Stimulated activated CD8-positive, alpha-beta memory T cell treated with anti-CD3 and anti-CD28 coated beads, Interleukin-7, amount 100 ng/mL, for 48 hours (primary cell): ENCODE results near the gene LBR.
"Not testable (repeated sequence)": the region's sequence is repeated elsewhere in the genome, so short reads cannot be mapped to it uniquely, and the experiment has no call there.

Experiments used
- DNase-seq, 2 donors: peaks; one replicate each; pipeline ENCODE4 v3.0.0-alpha.2; 2020; ENCODE audit warnings: low read depth in 1 of 2; ENCODE audit errors: extremely low read depth in 1 of 2

The LBR gene

GRCh38 chr1:225427235-225428067, at the start of gene LBR:
Gene LBR (minus strand): TSS chr1:225428038. CDS start chr1:225424075, 3,963 bp downstream.
- DNase-seq = no peak

DNA sequence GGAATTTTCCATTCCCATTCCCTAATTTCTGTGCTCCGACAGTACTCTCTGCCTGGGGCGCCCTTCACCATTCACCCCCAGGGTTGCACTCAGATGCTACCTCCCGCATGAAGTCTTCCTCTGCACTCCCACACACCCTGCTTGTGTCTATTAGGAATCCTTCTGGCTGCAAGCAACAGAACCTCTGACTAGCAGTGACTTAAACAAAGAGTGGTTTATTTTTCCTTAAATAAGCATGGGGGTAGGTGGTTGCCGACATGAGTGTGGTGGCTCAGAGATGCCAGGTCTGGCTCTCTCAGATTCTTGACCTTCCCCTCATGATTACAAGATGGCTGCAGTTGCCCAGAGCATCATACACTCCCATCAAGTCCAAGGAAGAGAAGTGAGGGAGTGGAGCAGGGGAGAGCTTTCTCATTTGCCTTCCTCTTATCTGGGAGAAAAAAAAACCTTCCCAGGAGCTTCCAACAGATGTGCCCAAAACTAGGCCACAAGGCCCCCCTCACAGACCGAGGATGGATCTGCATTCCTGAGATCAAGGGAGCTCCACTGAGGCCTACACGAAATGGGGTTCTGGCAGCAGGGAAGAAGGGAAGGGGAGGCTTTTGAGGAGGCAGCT, 49.6 kb upstream of the LBR start:
- DNase-seq = no peak

GRCh38 chr1:225476538-225476988, 48.7 kb upstream of the LBR start:
- DNase-seq = no peak

GRCh38 chr1:225476100-225476511, 48.3 kb upstream of the LBR start:
- no peak for DNase-seq

DNA sequence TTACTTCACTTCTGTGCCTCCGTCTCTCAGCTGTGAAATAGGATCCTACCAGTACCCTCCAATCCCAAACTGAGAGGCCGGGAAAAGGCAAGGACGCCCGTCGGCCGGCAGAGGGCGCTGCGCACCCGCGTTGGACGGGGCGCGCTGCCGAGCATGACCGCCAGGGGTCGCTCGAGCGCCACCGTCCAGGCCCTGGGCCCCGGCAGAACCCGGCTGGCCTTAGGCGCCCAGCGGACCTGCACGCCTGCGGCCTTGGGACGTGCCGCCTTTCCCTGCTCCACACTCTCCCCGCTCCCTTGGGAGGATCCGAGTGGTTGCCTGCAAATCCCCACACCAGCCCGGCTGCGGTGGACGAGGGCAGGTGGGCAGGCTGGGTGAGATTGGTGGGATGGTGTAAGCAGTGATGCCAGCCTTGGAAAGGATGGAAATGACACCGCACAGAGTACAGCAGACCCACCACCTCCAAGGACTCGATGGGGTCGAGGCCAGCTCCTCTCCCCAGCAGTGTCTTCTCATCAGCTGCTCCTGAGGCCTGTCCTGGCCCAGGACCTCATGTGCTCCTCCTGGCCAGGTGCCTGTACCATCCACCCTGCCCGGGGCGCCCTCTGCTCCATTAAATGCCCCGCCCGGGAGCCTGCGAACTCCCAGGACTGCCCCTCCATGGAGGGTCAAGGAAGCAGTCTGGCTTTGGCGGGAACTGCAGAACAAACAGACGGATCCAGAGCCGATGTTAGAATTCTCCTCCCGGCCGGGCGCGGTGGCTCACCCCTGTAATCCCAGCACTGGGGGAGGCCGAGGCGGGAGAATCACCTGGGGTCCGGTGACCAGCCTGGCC, 47.4 kb upstream of the LBR start:
- peak in 1 of 2 donors; percentile 27 for DNase-seq

GRCh38 chr1:225474439-225474985, 46.7 kb upstream of the LBR start:
- DNase-seq = no peak

GRCh38 chr1:225473676-225474438, 46.0 kb upstream of the LBR start:
- not testable (repeated sequence) for DNase-seq

DNA sequence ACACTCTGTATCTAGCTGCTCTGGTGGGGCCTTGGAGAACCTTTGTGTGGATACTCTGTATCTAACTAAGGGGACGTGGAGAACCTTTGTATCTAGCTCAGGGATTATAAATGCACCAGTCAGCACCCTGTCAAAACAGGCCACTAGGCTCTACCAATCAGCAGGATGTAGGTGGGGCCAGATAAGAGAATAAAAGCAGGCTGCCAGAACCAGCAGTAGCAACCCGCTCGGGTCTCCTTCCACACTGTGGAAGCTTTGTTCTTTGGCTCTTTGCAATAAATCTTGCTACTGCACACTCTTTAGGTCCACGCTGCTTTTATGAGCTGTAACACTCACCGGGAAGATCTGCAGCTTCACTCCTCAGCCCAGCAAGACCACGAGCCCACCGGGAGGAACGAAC, 45.4 kb upstream of the LBR start:
- not testable (repeated sequence) for DNase-seq

GRCh38 chr1:225471453-225472301, 43.8 kb upstream of the LBR start:
- DNase-seq = no peak

- no peak for DNase-seq
Observed at GRCh38 chr1:225471109-225471452, 43.2 kb upstream of the LBR start.

- DNase-seq = no peak
Observed at GRCh38 chr1:225470211-225471108, 42.6 kb upstream of the LBR start.

DNA sequence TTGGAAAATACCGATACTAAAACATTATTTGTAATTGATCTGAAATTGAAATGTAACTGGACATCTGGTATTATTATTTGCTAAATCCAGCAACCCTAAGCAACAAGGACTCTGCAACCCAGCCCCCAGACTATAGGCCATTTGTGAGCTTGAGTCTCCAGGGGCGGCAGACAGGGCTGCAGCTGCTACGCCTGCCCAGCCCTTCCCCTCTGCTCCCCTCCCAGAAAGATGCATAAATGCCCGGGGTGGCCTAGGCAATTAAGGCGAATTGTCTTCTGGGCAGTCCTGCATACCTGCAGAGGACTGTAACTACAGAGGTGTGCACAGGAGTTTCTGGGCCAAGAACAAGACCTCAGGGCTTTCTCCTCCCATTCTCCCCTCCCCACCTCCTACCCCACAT, 41.2 kb upstream of the LBR start:
- DNase-seq = no peak

DNA sequence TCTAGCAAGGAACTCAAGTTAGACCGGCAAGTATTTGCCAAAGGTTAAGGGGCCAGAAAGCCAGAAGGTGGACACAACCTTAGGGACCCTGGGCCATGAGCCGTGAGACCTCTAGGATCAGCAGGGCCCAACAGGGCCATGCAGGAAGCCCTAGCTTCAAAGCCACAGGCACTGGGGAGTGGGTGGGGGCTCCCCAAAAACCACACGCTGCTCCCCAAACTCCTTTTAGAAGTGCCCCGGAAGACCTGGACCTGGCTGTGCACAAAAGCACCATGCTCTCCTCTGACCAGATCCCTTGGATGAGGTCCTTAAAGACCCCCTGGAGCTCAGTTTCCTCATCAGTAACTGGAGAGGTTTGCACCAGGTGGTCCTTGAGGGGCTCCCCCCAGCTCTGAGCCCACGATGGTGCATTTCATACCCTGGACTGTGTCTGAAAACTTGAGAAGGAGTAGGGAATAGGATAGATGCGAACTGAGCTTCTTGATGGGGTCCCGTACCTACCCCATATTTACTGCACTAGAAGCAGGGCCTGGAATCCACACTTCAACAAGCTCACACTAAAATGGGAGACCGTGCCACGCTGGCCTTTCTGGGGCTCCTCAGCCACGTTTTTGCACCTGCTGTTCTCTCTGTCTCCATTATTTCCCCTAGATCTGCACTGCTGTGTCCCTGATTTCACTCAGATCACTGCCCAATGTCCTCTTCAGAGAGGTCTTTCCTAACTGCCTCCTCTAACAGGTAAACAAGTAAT, 40.6 kb upstream of the LBR start:
- DNase-seq = no peak

DNA sequence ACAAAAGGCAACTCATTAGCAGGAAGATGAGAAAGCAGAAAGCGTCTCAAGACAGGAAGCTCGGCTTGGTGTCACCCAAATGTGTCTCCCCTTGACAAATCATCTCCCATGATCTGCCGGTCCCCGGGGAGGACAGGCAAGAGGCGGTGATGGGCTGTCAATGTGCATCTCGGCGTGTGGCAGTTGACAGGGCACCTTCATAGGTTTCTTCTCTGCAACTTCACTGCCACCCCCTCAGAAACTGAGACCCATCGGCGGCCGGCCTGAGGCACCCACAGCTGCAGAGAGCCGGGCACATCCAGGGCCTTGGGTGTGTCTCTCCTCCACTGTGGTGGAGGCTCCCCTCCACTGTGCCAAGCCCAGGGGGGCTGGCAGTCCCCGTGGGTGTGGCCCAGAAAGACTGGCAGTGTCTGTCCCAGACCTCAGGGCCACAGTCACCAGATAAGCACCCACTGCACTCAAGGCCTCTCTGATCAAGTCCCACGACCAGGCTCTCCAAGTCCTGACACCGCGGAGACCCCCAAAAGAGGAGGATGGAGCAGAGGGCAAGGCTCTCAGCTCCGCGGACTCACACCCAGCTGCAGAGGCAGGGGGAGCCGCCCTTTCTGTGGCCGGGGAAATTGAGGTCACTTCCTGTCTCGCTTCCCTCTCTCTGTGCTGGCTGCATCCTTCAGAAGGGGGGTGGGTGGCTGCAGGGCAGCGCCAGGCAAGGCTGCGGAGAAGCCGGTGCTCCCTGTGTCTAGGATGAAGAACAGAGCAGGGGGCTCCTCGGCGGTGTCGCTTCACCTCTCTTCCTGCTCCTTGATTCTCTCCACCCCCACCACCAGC, 39.6 kb upstream of the LBR start:
- DNase-seq = peak; percentile 68 to 76

DNA sequence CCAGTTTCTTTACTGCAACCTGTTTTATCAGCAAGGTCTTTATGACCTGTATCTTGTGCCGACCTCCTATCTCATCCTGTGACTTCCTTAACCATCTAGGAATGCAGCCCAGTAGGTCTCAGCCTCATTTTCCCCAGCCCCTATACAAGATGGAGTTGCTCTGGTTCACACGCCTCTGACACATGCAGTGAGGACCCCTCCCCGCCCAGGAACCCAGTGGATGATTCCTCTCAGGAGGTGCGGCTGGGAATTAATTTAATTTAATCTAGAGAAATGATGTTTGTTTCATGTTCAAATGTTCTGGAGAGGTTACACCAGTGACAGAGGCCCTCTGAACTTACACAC, 39.0 kb upstream of the LBR start:
- DNase-seq = no peak

GRCh38 chr1:225465793-225466517, 38.1 kb upstream of the LBR start:
- DNase-seq = no peak
